Measurements from ENCODE around the gene ABCA1.
"Not testable (repeated sequence)": the region's sequence is repeated elsewhere in the genome, so short reads cannot be mapped to it uniquely, and the experiment has no call there.

Gene ABCA1

DNA sequence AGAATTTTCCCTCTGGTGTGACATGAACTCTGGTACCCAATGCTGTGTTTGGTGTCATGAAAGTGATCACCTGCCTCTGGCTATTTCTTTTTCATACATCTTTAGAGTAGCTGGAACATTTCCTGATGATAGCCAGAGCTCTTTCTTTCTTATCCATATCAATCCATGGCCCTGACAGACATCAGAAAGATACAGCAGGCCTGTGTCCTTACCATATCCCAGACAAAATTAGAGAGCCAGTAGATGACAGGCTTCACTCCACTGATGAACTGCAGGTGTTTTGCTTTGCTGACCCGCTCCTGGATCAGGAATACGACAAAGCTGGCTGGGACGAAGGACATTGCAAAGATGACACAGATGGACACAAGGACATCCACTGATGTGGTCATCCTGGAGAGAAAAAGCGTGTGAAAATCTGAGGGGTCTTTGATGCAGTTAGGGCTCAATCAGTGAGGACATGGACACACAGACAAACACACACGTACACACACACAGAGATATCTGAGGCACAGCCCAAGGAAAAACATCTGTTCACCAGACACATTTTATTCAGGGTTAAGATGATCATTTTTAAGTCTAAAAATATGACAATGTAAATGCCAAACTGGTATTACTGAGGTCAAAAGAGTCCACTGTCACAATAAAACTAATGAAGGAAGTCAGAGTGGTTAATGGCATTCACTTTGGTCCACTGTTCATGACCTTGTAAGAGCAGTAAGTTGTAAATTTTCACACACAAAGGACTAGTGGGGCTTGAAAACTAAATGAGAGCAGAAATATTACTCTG, 129.6 kb downstream of the ABCA1 start:
- no peak for DNase-seq (ENCODE audit: low read depth)

DNA sequence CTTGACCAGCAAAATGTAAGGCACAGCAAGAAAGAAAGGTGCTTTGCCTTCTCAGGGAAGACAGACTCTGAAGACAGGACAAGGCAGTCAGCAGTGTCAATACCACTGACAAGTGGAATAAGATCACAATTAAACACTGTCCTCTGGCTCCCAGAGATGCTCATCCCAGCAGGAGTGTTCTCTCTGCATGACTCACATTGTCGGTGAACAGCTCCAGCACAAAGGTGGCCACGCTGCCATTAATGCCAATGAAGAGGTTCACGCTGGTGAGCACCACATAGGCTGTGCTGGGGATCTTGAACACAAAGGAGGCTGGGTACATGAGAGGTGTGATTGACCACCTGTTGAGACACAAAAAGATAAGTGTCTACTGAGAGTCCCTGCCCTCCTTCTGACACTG, 132.1 kb downstream of the ABCA1 start:
- no peak for DNase-seq (ENCODE audit: low read depth)

DNA sequence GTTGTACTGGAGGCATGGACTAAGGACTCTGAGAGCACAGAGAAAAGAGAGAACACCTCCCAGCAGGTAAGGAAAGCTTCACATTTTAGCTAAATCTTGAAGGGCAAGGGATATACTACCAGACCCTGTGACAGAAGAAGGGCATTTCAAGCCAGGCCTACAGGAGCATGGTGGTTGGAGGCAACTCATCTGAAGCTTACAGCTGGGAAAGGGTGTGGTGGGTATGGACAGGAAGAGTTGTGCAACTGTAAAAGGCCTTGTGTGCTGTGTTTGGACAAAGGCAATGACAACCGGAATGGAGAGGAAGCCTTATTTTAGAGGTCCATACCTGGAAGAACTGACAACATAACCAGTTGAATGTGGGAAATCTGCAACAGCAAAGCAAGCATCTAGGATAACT, 132.9 kb downstream of the ABCA1 start:
- peak; percentile 45 for DNase-seq (ENCODE audit: low read depth)

DNA sequence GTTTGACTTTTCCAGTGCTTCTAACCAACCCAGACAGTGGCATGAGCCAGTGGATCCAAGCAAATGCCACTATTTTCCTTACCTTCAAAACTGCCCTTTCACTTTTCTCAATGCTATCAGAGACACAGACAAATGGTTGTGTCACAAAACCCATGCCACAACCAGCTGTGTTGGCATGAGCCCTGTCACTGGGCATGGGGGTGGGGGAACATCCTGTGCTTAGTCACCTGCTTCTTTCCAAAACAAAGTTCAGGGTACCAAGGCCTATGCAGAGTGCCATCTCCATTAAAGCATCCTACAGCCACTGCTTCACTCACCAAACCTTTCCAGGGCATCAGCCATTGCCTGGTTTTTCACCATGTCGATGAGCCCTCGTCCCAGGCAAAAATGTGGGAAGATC, 133.9 kb downstream of the ABCA1 start:
- DNase-seq (ENCODE audit: low read depth): no peak

DNA sequence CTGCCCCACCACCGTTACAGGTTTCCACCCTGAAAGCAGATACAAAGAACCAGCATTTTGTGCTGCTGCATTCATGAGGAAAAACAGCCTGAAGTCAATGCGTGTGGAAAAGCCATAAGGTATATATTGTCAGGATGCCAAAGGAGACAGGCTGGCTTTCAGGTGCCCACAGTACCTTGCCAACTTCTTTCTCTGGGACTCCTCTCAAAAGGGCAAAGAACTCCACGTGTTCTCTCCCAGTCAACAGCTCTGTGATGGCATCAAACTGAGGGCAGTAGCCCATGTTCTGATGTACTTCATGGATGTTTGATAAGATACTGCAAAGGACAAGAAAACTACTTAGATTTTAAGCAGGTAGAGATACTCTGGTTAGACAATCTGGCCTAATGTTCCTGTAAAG, 139.7 kb downstream of the ABCA1 start:
- DNase-seq (ENCODE audit: low read depth): no peak

DNA sequence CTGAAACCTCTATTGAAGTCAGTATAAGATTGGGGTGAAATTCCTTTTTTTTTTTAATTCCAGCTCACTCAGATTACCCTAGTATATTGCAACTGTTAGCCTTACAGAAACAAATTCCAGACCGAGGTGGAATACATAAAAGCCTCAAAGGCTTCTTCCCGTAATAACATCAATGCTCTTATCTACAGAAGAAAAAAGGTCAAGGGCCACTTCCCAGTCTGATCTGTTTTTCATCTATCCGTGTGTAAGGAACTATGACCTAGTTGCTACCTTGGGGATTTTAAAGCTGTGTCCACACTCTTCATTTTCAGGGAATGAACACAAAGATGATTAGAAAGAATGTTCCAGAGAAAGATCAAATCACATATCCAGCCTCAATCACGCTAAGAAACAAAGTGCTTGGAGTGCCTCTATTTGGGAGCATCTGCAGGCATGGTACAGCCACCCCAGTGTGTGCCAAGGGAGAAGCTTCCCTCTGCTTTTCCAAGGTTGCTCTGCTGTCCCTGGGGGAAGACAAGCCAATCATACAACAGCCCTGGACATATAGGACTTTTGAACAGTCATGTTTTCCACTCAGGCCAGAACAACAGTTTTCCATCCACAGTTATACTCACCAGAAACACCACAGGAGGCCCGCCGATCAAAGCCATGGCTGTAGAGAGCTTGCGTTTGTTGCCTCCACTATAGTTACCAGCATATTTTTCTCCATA, 140.5 kb downstream of the ABCA1 start:
- DNase-seq (ENCODE audit: low read depth): no peak

DNA sequence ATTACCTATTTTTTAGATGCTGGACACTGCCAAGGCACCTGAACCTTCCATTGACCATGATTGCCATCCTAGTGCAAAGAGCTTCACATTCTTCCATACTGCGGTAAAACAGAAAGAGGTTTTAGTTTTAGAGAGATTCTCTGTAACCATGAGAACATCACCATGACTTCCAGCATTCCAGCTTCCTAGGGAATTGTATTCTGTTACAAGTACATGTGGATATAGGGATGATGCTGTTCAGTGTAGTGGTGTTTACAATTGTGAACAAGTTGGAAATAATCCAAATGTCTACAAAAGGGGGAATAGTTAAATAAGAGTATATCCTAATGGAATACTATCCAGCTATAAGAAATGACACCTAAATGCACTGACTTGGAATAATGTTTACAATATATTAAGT, 141.7 kb downstream of the ABCA1 start:
- DNase-seq (ENCODE audit: low read depth): no peak

DNA sequence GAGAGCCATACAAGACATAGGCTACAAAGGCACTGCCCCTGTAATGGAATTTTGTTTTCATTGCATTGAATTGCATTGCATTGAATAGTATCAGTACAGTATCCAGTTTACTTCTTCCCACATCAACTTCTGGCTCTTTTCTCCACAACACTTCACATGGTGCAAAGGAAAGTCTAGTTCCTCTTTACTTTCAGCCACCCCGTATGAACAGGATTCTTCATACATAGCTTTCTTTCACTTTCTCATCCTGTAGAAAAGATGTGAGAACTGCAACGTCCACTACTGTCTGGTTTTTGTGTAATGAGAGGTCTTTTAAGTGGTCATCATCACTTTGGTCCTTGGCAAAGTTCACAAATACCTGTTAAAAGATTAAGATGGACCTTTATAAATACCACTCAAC, 143.9 kb downstream of the ABCA1 start:
- no peak for DNase-seq (ENCODE audit: low read depth)

DNA sequence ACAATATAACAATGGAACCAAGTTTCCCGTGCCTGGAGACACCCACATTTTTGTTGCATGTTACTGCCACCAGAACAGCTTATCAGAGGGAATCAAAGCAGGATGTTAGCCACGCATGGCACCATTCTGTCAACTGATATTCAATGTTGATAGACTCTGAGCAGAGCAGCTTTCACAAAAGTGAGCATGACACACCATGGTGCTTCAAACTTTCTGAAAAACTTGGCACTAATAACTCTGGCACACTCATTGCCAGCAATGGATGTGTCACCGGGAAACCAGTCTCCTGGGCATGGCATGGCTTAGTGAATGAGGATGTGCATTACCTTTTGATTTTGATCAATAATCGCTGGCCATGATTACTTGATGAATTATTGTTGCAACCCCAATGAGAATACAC, 144.4 kb downstream of the ABCA1 start:
- no peak for DNase-seq (ENCODE audit: low read depth)

DNA sequence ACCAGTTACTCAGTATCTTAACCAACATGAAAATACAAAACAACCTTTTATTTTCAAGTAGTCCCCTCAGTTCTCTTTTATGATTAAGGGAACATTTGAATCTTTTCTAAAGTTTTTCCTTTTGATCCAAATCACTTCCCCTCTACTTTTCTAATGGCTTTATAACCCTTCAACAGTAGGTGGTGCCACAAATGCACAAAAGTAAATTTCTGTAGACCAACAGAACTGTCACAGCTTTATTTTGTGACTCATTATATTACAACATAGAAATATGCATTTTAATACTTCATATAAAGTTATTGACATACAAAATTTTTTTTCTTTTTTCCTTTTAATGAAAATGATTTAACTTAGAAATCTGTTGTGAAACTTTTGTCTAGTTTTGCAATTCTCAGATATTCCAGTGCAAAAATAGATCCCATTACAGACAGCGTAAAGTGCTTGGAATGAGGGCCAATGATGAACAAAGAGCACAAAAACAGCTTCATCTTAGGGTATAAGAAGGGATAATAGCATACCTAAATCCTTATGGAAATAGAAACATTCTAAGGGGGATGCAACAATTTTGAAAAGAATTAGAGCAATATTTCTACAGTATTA, 147.1 kb downstream of the ABCA1 start:
- DNase-seq (ENCODE audit: low read depth): peak; percentile 46

DNA sequence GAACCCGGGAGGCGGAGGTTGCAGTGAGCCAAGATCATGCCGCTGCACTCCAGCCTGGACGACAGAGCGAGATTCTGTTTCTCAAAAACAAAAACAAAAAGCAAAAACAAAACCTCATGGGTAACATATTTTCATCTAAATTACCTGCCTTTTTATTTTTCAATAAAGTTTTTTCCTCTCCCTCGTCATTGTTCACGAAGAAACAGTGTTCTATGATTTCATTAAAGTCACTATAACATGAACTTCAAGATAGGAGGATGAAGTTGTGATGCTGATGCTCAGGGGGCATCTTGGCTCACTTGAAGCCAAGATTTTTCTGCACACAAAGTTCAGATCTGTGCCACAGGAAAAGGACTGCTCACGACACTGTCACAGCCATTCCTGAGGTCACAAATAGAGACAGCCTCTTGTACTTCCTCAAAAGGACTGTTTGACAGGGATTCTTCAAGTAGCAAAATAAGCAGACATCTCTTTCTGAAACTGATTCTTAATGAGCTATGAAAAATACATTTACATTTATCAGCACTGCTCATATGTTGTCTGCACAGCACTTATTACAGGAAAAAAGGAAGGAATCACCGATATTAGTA, 147.9 kb downstream of the ABCA1 start:
- DNase-seq (ENCODE audit: low read depth): no peak

DNA sequence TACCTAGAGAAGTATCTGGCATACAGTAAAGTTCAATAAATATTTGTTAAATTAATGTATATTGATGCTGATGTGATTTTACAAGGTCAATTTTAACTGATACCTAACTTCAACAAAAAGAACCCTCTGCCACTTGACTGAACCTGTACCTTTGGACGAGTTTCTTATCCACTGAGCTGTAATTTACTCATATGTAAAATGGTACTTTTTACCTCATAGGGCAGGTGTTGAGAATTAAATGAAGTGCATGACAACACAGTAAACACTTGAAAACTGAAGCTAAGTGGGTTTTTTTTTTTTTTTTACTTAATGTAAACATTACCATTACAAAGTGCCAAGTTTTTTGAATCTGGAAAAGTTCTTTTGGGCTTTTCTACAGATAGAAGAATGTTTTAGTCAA, 148.6 kb downstream of the ABCA1 start:
- no peak for DNase-seq (ENCODE audit: low read depth)

DNA sequence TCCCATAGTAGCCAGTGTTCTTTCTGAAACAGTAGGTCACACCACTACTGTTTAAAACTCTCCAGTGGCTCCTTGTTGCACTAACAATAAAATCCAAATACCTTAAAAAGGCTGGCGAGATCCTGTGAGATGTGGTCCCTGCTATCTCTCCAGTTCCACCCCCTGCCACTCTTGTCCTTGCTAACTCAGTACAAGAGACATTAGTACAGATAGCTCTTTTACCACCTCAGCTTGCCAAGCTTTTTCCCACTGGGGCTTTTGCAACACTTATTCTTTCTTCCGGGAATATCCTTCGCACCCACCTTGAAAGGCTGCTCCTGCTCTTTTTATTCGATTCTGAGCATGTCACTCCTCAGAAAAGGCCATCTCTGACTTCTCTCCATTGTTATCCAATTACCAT, 149.2 kb downstream of the ABCA1 start:
- DNase-seq (ENCODE audit: low read depth): no peak

DNA sequence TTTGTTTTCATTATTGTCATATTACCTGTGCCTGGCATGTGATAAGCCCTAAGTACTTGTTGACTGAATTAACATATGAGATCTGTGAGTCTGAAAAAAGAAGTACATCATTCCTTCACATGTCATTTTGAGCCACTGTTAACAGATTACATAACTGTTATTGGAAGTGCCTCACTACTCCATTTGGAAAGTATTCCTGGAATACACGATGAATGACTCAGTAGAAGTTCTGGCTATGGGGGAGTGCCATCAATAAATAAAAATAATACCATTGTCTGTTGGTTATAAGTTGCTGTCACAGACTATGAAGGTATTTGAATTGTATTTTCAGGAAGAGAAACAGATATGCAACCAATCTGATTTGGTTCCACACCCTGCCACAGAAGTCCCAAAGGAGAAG, 151.2 kb downstream of the ABCA1 start:
- peak; percentile 38 for DNase-seq (ENCODE audit: low read depth)

DNA sequence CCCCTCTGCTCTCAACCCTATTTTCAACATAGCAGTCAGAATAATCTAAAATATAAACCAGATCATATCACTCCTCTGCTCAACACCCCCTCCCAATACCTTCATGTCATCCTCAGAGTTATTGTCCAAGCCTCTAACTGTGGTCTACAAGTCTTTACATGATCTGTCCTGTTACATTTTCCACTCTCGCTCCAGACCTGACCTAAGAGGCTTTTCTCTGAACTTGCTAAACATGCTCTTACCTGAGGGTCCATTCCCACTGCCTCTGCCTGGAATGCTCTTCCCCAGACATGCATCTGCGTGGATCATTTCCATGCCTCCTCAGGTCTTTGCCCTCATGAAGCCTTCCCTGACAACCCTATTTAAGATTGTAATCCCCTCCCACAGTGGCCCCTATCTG, 152.0 kb downstream of the ABCA1 start:
- no peak for DNase-seq (ENCODE audit: low read depth)

DNA sequence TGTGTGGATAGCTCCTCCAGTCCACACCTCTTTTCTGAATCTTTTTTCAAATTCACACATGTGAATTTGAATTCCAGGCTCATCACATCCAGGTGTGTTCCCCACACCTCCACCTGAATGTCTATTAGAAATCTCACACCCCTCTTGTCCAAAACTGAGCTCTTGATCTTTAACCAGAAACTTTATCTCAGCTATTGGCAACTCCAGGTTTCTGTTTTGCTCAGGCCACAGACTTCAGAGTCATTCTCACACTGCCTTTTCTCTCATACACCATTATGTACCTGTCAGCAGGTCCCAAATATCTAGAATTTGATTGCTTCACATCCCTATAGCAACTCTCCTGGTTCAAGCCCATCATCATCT, 152.4 kb downstream of the ABCA1 start:
- DNase-seq (ENCODE audit: low read depth): no peak

DNA sequence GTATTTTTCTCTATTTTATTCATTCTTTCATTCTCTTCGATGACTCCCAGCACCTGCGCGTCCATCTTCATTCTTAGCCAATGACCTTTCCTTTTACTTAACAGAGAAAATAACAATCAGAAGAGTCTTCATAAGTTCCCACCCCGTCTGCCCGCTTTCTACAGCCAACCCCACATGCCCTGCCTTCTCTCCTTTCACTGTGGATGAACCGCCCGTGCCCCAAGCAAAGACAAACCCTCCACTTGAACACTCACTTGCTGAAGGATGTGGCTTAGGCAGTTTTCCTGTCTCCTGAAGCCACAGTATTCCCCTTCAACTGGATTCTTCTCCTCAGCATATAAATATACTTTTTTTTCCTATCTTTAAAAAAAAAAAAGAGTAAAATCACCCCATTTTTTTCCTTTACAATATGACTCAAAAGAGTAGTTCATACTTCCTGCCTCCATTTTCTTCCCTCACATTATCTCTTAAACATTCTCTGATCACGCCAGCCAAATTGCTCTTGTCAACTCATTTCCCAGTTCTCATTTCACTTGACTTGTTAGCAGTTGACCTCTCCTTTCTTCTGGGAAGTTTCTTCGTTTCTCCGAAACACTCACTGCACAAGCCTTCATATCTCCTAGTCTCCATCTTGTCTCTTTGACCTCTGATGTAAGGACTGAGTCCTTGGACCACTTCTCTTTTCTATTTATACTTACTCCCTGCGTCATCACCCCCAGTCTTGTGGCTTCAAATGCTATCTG, 153.0 kb downstream of the ABCA1 start:
- no peak for DNase-seq (ENCODE audit: low read depth)

DNA sequence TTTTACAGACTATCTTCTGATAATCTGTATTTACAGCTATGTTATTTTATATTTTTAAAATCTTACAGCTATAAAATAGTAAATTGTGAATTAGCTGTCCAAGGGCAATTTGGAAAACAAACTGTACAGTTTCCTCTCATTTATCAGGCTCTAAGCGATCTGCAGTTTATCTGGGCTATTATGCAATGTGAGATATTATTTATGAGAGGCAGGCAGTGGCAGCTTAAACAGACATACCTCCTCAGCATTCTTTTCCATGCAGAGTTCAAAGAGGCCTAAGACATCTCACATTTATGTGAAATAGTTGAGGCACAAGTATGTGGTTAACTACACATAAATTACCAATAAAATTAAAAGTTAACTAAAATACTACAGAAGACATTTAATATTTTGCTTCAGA, 153.8 kb downstream of the ABCA1 start:
- DNase-seq (ENCODE audit: low read depth): peak; percentile 31

DNA sequence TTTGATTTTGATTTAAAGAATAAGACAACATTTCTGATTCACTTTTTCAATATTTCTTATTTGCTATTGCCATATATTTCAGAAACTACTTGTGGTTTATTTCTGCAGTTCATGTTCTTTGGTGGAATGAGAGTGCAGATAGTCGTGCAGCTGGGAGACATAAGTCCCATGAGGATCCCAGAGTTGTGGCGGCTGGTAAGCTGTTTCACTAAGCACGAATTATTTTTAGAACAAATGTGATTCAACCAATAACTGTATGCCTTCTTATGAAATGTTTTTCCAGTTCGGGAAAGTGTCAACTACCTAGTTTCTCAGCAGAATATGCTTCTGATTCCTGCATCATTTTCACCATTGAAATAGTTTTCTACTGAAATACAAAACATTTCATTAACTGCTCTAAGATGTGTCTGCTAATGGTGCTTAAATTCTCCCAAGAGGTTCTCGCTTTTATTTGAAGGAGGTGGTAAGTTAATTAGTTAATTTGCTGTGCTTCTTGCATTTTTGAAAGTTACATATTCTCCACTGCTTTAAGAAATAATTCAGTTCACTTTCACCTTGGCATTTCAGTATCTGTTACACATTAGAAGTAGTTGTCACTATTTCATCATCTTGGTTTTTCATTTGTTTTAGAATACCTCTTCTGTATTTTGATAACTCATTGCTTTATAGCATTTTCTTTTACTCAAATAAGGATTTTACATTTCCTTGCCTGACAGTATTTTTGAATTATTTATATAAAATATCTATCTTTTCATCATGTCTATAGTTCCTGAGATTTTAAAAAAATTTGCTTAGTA, 155.0 kb downstream of the ABCA1 start:
- no peak for DNase-seq (ENCODE audit: low read depth)

DNA sequence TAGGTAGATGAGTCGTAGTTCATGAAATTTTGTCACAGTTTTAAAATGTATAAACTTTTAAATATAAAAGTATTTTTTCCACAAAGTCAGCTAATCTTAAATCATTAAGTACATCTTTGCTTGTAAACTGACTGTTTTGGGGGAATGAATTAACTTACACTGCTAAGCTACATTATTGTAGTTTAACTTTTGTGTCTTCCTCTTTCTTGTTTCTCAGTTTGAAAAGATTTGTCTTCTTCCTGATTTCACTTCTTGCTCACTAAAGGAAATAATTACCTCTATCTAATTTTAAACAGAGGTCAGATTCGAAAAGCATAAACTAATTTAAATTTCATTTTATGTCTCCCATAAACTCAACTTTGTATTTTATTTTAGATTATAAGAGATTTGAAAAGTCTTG, 158.3 kb downstream of the ABCA1 start:
- DNase-seq (ENCODE audit: low read depth): no peak

DNA sequence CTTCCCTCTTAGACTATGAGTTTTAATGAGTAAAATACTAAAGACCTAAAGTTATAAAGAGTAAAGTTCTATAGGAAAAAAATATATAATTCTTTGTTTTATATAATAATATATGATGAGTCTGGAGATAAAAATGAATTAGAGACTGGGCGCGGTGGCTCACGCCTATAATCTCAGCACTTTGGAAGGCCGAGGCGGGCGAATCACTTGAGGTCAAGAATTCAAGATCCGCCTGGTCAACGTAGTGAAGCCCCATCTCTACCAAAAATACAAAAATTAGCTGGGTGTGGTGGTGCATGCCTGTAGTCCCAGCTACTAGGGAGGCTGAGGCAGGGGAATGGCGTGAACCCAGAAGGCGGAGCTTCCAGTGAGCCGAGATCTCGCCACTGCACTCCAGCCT, 158.9 kb downstream of the ABCA1 start:
- not testable (repeated sequence) for DNase-seq (ENCODE audit: low read depth)

DNA sequence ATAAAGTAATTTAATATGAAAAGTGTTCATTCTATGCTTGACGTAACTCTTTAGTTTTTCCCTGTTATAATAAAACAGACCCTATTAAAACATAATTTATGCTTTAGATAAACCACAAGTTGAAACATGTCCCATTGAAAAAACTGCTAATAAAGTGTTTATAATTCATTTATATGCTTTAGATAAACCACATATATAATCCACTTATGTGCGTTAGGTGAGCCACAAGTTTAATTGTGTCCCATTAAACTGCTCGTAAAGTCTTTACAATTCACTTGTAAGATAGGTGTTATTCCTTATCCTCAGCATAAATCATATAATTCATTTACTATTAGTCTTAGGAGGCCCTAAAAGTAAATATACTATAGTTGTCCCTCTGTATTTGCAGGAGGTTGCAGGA, 160.4 kb downstream of the ABCA1 start:
- no peak for DNase-seq (ENCODE audit: low read depth)
